Fibroblast of mammary gland (primary cell): Measurements from ENCODE around the gene SLC17A3.

Experiments
- DNase-seq: peaks from one replicate; pipeline ENCODE4 v3.0.0-alpha.2; 2010; ENCODE audit warnings: low read depth
- H3K4me3 ChIP-seq: 2 replicates; pipeline ENCODE4 v1.5.1; 2011; ENCODE audit warnings: low read depth, mild to moderate bottlenecking, low read length, moderate library complexity; ENCODE audit not compliant: control insufficient read depth
- TF ChIP-seq, protein P1 (sequence below): conservative IDR thresholded peaks from 2 replicates; pipeline ENCODE4 v1.5.1; 2011; ENCODE audit warnings: low read depth, low read length, inconsistent platforms; ENCODE audit not compliant: control insufficient read depth, insufficient read depth

Gene SLC17A3

GRCh38 chr6:25851961-25852360 lies 22.1 kb downstream of the SLC17A3 start:
- H3K4me3 ChIP-seq = no peak overlapping the region
- no peak for DNase-seq
- TF ChIP-seq, protein P1, sequence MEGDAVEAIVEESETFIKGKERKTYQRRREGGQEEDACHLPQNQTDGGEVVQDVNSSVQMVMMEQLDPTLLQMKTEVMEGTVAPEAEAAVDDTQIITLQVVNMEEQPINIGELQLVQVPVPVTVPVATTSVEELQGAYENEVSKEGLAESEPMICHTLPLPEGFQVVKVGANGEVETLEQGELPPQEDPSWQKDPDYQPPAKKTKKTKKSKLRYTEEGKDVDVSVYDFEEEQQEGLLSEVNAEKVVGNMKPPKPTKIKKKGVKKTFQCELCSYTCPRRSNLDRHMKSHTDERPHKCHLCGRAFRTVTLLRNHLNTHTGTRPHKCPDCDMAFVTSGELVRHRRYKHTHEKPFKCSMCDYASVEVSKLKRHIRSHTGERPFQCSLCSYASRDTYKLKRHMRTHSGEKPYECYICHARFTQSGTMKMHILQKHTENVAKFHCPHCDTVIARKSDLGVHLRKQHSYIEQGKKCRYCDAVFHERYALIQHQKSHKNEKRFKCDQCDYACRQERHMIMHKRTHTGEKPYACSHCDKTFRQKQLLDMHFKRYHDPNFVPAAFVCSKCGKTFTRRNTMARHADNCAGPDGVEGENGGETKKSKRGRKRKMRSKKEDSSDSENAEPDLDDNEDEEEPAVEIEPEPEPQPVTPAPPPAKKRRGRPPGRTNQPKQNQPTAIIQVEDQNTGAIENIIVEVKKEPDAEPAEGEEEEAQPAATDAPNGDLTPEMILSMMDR = no peak

- TF ChIP-seq, protein P1 = no peak
- no peak for DNase-seq
- no peak overlapping the region for H3K4me3 ChIP-seq
Observed at GRCh38 chr6:25844518-25844917, 29.5 kb downstream of the SLC17A3 start.

GRCh38 chr6:25842526-25842925 lies 31.5 kb downstream of the SLC17A3 start:
- no peak overlapping the region for H3K4me3 ChIP-seq
- DNase-seq = no peak
- TF ChIP-seq, protein P1 = no peak

- no peak for DNase-seq
- H3K4me3 ChIP-seq = no peak overlapping the region
- TF ChIP-seq, protein P1 = no peak
Observed at GRCh38 chr6:25835442-25836283, 38.4 kb downstream of the SLC17A3 start.

DNA sequence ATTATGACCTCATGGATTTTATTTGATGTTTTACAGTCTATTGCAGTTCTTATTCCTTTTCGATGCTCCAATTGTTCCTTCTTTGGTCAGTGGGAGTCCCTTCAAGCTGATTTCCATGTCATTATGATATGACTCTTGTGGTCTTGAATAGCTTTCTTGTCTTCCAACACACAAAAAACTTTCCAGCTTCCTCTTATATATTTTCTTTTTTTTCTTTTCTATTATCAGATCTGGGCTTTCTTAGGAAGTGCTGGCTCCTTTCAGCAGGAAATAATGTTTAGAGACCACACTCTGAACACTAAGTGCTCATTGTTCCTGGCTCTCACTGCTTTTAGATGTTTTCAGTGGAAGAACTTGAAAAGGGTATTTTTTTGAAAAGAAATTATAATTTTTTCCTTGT lies 39.1 kb downstream of the SLC17A3 start:
- DNase-seq = no peak
- TF ChIP-seq, protein P1 = no peak
- H3K4me3 ChIP-seq = no peak overlapping the region

DNA sequence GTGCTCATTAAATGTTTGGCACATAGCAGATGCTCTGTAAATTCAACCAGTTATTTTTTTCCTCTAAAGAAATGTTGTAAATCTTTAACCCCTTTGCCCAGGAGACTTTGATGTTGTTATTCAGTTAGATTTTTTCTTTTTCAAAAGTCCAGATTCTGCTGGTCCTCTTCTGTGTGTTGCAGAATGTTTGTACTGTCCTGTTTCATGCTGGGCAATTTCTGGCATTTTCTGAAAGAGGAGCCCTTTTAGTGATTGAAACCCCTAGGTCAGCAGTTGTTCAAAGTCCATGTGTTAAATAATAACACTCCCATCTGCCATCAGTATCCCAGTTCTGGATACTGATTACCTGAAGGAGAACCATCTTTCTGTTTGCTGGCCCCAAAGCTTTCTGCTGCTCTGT lies 40.9 kb downstream of the SLC17A3 start:
- DNase-seq = no peak
- H3K4me3 ChIP-seq = no peak overlapping the region
- TF ChIP-seq, protein P1 = no peak
